Body of pancreas (tissue), 4 donors: ENCODE measurements around the gene SUPT3H. TPM values are rescaled to one million over a fixed set of nuclear protein-coding genes. Genes with fewer than 3 reads are reported as not detected.

Source experiments
- ATAC-seq: fragments of 150-250 bp; one replicate; pipeline ENCODE4 v1.9.1; 2016
- DNase-seq, 4 donors: peaks; one replicate each; pipeline ENCODE4 v3.0.0-alpha.2; 2019
- H3K27ac ChIP-seq, 4 donors: fragments of 200-600 bp; sonication (generic); 1 replicate in 3 of 4; 2 replicates in 1 of 4; pipeline versions ENCODE4 v1.5.1 to v1.6.1; 2016 to 2019; ENCODE audit warnings: mild to moderate bottlenecking in 1 of 4, mixed read lengths in 1 of 4, moderate library complexity in 1 of 4
- H3K27me3 ChIP-seq, 2 donors: fragments of 200-600 bp; sonication (generic); one replicate each; pipeline ENCODE4 v1.6.0; 2016; ENCODE audit warnings: mild to moderate bottlenecking in 1 of 2
- H3K36me3 ChIP-seq, 2 donors: fragments of 200-600 bp; sonication (generic); replicated peaks in 1 of 2; 2 replicates each; pipeline ENCODE4 v1.5.1; 2016; ENCODE audit warnings: low read depth in 2 of 2; ENCODE audit not compliant: insufficient read depth in 1 of 2
- H3K4me1 ChIP-seq: fragments of 200-600 bp; sonication (generic); one replicate; pipeline ENCODE4 v1.6.0; 2016
- H3K4me3 ChIP-seq, 2 donors: fragments of 200-600 bp; sonication (generic); 1 replicate in 1 of 2; 2 replicates in 1 of 2; pipeline ENCODE4 v1.5.1; 2016 to 2019
- H3K9me3 ChIP-seq, 3 donors: fragments of 200-600 bp; sonication (generic); 1 replicate in 2 of 3; 2 replicates in 1 of 3; pipeline ENCODE4 v1.5.1; 2016
- CTCF ChIP-seq, 7 experiments: fragments of 450-650 bp in 4 of 7; fragments of 200-600 bp in 3 of 7; sonication (generic) in 3 of 7; IDR thresholded peaks; one replicate each; pipeline ENCODE4 v1.5.1; 2016 to 2019; ENCODE audit warnings: antibody characterized with exemption in 7 of 7
- POLR2A ChIP-seq, 3 donors: fragments of 450-650 bp; IDR thresholded peaks; one replicate each; pipeline ENCODE4 v1.6.1; 2016; ENCODE audit warnings: antibody characterized with exemption in 3 of 3, mild to moderate bottlenecking in 2 of 3
- WGBS, 2 donors: methylation state at CpG; one replicate each; pipeline ENCODE4 v1.1.5; 2017; 5-methylcytosine and 5-hydroxymethylcytosine counted together
- intact Hi-C: fragments of 100-400 bp; cut with DNase I; formaldehyde crosslinking; loops from one replicate; pipeline ENCODE4 v1.15.1; 2023
- total RNA-seq, 2 donors: library from RNA; depleted of rRNA; stranded (reverse); fragments of >200 nt; gene quantifications; one replicate each; pipeline ENCODE4 v1.1.0, GENCODE V29; 2016

Gene SUPT3H
- total RNA-seq, 2 donors from 2014 or later, result 4.9 to 6.7 TPM

- TF ChIP-seq CTCF (IDR thresholded peaks at IDR 0.05), result no peak
- no peak for TF ChIP-seq POLR2A (IDR thresholded peaks at IDR 0.05)
- no peaks in the 10 kb centered on the region for H3K27me3 ChIP-seq
- H3K4me1 ChIP-seq, result no peaks in the 10 kb centered on the region
- no peak overlapping the region for H3K4me3 ChIP-seq
- no peaks in the 10 kb centered on the region for H3K9me3 ChIP-seq
- ATAC-seq, result no peak
- H3K36me3 ChIP-seq, result no peaks in the 10 kb centered on the region
- intact Hi-C loops, result no loop called here
- no peak overlapping the region for H3K27ac ChIP-seq
- 77 to 81% methylated on average over 2 of the region's 2 CpGs for WGBS, 2 donors
- DNase-seq, result no peak
Measured at GRCh38 chr6:45226081-45226480, 151.7 kb downstream of the SUPT3H start.

GRCh38 chr6:45222380-45222779 is 155.4 kb downstream of the SUPT3H start:
- H3K27ac ChIP-seq, result no peak overlapping the region
- WGBS, 2 donors, result 91 to 93% methylated on average over 1 of the region's 1 CpG
- H3K27me3 ChIP-seq, result no peaks in the 10 kb centered on the region
- H3K4me1 ChIP-seq, result no peaks in the 10 kb centered on the region
- no peak overlapping the region for H3K4me3 ChIP-seq
- DNase-seq (no peak), ATAC-seq (no peak)
- no peak for TF ChIP-seq CTCF (IDR thresholded peaks at IDR 0.05)
- no peak for TF ChIP-seq POLR2A (IDR thresholded peaks at IDR 0.05)
- no peaks in the 10 kb centered on the region for H3K36me3 ChIP-seq
- intact Hi-C loops, result no loop called here
- H3K9me3 ChIP-seq, result no peaks in the 10 kb centered on the region

GRCh38 chr6:45215759-45216158 is 162.0 kb downstream of the SUPT3H start:
- ATAC-seq (no peak), DNase-seq (no peak)
- H3K4me1 ChIP-seq, result no peaks in the 10 kb centered on the region
- no peak overlapping the region for H3K4me3 ChIP-seq
- no peak overlapping the region for H3K27ac ChIP-seq
- intact Hi-C loops, result no loop called here
- H3K27me3 ChIP-seq, result no peaks in the 10 kb centered on the region
- H3K36me3 ChIP-seq, result no peaks in the 10 kb centered on the region
- no peak for TF ChIP-seq CTCF (IDR thresholded peaks at IDR 0.05)
- TF ChIP-seq POLR2A (IDR thresholded peaks at IDR 0.05), result no peak
- WGBS, 2 donors, result 100% methylated on average over 1 of the region's 1 CpG
- no peaks in the 10 kb centered on the region for H3K9me3 ChIP-seq

GRCh38 chr6:45212976-45213375 is 164.8 kb downstream of the SUPT3H start:
- H3K27me3 ChIP-seq, result no peaks in the 10 kb centered on the region
- H3K27ac ChIP-seq, result no peak overlapping the region
- no peaks in the 10 kb centered on the region for H3K36me3 ChIP-seq
- 62 to 66% methylated on average over 3 of the region's 3 CpGs for WGBS, 2 donors
- ATAC-seq (no peak), DNase-seq (no peak)
- intact Hi-C loops, result no loop called here
- TF ChIP-seq POLR2A (IDR thresholded peaks at IDR 0.05) (no peak), CTCF (IDR thresholded peaks at IDR 0.05) (no peak)
- H3K4me1 ChIP-seq, result no peaks in the 10 kb centered on the region
- H3K9me3 ChIP-seq, result peaks cover 0 to 7% (median 0%) of the 10 kb centered on the region in 3 donors
- H3K4me3 ChIP-seq, result no peak overlapping the region

GRCh38 chr6:45209762-45210161 is 168.0 kb downstream of the SUPT3H start:
- intact Hi-C loops, result no loop called here
- H3K4me1 ChIP-seq, result no peaks in the 10 kb centered on the region
- no peaks in the 10 kb centered on the region for H3K36me3 ChIP-seq
- H3K9me3 ChIP-seq, result peaks cover 0 to 7% (median 0%) of the 10 kb centered on the region in 3 donors
- ATAC-seq (no peak), DNase-seq (no peak)
- H3K4me3 ChIP-seq, result no peak overlapping the region
- H3K27me3 ChIP-seq, result no peaks in the 10 kb centered on the region
- no peak for TF ChIP-seq CTCF (IDR thresholded peaks at IDR 0.05)
- TF ChIP-seq POLR2A (IDR thresholded peaks at IDR 0.05), result no peak
- no peak overlapping the region for H3K27ac ChIP-seq
- WGBS, 2 donors, result 92 to 98% methylated on average over 2 of the region's 2 CpGs
